IMR-90 (cell line): ENCODE measurements around the gene NIPSNAP3A. TPM values are rescaled to one million over a fixed set of nuclear protein-coding genes. Genes with fewer than 3 reads are reported as not detected.

ENCODE experiments used
- ATAC-seq: fragments of 200-7000 bp; cut with Tn5 transposase; 2 replicates; pipeline ENCODE4 v1.9.1; 2020; ENCODE audit warnings: low read depth, mild to moderate bottlenecking, moderate library complexity
- BruUV-seq: library from RNA; stranded (reverse); fragments of 400-500 nt; replicated peaks from 2 replicates; lab custom pipeline; 2021; lab: Mats Ljungman, UMichigan
- CTCF ChIA-PET: fragments of 300-600 bp; formaldehyde crosslinking; extraction: SDS; loops from one replicate; lab custom pipeline; 2021; ENCODE audit warnings: antibody characterized with exemption; lab: Yijun Ruan, JAX
- POLR2A ChIA-PET: fragments of 300-600 bp; sonication (Branson Sonifier 250); formaldehyde crosslinking; loops from one replicate; lab custom pipeline; 2022; ENCODE audit warnings: antibody characterized with exemption; ENCODE audit not compliant: unreplicated experiment; lab: Charles Lee
- DNase-seq: peaks from one replicate; pipeline ENCODE4 v3.0.0; 2013
- H2AFZ ChIP-seq: replicated peaks from 2 replicates; pipeline ENCODE3; 2013; ENCODE audit warnings: low read length, mild to moderate bottlenecking; ENCODE audit not compliant: poor library complexity
- H2AK5ac ChIP-seq: 2 replicates; pipeline ENCODE4 v1.6.1; 2013; ENCODE audit warnings: low read depth, low read length, inconsistent platforms
- H2AK9ac ChIP-seq: replicated peaks from 2 replicates; pipeline ENCODE3; 2013; ENCODE audit warnings: mild to moderate bottlenecking, low read depth, low read length, moderate library complexity; ENCODE audit not compliant: poor library complexity
- H2BK120ac ChIP-seq: 2 replicates; pipeline ENCODE4 v1.6.1; 2013; ENCODE audit warnings: low read depth, low read length, inconsistent platforms
- H2BK15ac ChIP-seq: 3 replicates; pipeline ENCODE4 v1.6.1; 2013; ENCODE audit warnings: low read depth, low read length, inconsistent platforms
- H2BK20ac ChIP-seq: 2 replicates; pipeline ENCODE4 v1.6.1; 2013; ENCODE audit warnings: low read depth, mild to moderate bottlenecking, inconsistent platforms, low read length, moderate library complexity
- H2BK5ac ChIP-seq: 2 replicates; pipeline ENCODE4 v1.6.1; 2013; ENCODE audit warnings: mild to moderate bottlenecking, low read depth, low read length, inconsistent platforms; ENCODE audit not compliant: poor library complexity, severe bottlenecking
- H3K14ac ChIP-seq: replicated peaks from 2 replicates; pipeline ENCODE4 v1.6.1; 2013; ENCODE audit warnings: low read depth, low read length, inconsistent platforms
- H3K18ac ChIP-seq: 2 replicates; pipeline ENCODE4 v1.6.1; 2013; ENCODE audit warnings: low read depth, low read length, control low read depth
- H3K23ac ChIP-seq: 2 replicates; pipeline ENCODE4 v1.6.1; 2013; ENCODE audit warnings: low read depth, low read length, inconsistent platforms
- H3K27ac ChIP-seq: 2 replicates; pipeline ENCODE4 v1.5.1; 2013; ENCODE audit warnings: mild to moderate bottlenecking, control low read depth, low read length; ENCODE audit not compliant: insufficient read depth
- H3K27me3 ChIP-seq: 2 replicates; pipeline ENCODE4 v1.6.1; 2013; ENCODE audit warnings: low read length; ENCODE audit not compliant: control insufficient read depth, insufficient read depth
- H3K36me3 ChIP-seq: 2 replicates; pipeline ENCODE4 v1.6.1; 2013; ENCODE audit warnings: low read length, mixed read lengths; ENCODE audit not compliant: control insufficient read depth, insufficient read depth
- H3K4ac ChIP-seq: 2 replicates; pipeline ENCODE4 v1.6.1; 2013; ENCODE audit warnings: low read depth, low read length, inconsistent platforms
- H3K4me1 ChIP-seq: 2 replicates; pipeline ENCODE4 v1.6.1; 2013; ENCODE audit warnings: low read length, mixed read lengths; ENCODE audit not compliant: control insufficient read depth, insufficient read depth
- H3K4me2 ChIP-seq: 2 replicates; pipeline ENCODE4 v1.6.1; 2013; ENCODE audit warnings: low read depth, mild to moderate bottlenecking, control low read depth, low read length, moderate library complexity
- H3K4me3 ChIP-seq: 2 replicates; pipeline ENCODE4 v1.5.1; 2013; ENCODE audit warnings: low read depth, mild to moderate bottlenecking, control low read depth, low read length, moderate library complexity; ENCODE audit not compliant: insufficient read depth
- H3K56ac ChIP-seq: 2 replicates; pipeline ENCODE4 v1.6.1; 2013; ENCODE audit warnings: low read length, inconsistent platforms; ENCODE audit not compliant: insufficient read depth; ENCODE audit errors: extremely low read depth
- H3K79me1 ChIP-seq, 2 experiments: 2 replicates each; pipeline ENCODE4 v1.6.1; 2013; ENCODE audit warnings: low read length in 2 of 2, inconsistent platforms in 1 of 2, low read depth in 1 of 2
- H3K9ac ChIP-seq: 2 replicates; pipeline ENCODE4 v1.6.1; 2013; ENCODE audit warnings: low read depth, low read length, control low read depth
- H3K9me1 ChIP-seq: 2 replicates; pipeline ENCODE4 v1.6.1; 2013; ENCODE audit warnings: low read length, inconsistent platforms; ENCODE audit not compliant: insufficient read depth
- H3K9me3 ChIP-seq: 2 replicates; pipeline ENCODE4 v1.6.1; 2013; ENCODE audit warnings: low read length; ENCODE audit not compliant: control insufficient read depth, insufficient read depth
- H4K20me1 ChIP-seq: 2 replicates; pipeline ENCODE4 v1.6.1; 2013; ENCODE audit warnings: low read length, inconsistent platforms; ENCODE audit not compliant: insufficient read depth
- H4K5ac ChIP-seq: 2 replicates; pipeline ENCODE4 v1.6.1; 2013; ENCODE audit warnings: mild to moderate bottlenecking, low read depth, low read length, control low read depth
- H4K8ac ChIP-seq, 2 experiments: 2 replicates each; pipeline ENCODE4 v1.6.1; 2013; ENCODE audit warnings: low read depth in 2 of 2, low read length in 2 of 2, control low read depth in 1 of 2, inconsistent platforms in 1 of 2
- H4K91ac ChIP-seq: 2 replicates; pipeline ENCODE4 v1.6.1; 2013; ENCODE audit warnings: low read depth, low read length, inconsistent platforms; ENCODE audit not compliant: insufficient read depth
- BHLHE40 ChIP-seq: fragments of 150-350 bp; IDR thresholded peaks from 2 replicates; pipeline ENCODE4 v1.6.1; 2016; ENCODE audit warnings: mild to moderate bottlenecking, low read depth, low read length
- CEBPB ChIP-seq: IDR thresholded peaks from 2 replicates; pipeline ENCODE4 v1.6.1; 2012; ENCODE audit warnings: low read depth, low read length, improper control_type of control experiment
- CHD1 ChIP-seq: IDR thresholded peaks from 2 replicates; pipeline ENCODE4 v1.6.1; 2012; ENCODE audit warnings: low read depth, low read length, improper control_type of control experiment
- CTCF ChIP-seq: conservative IDR thresholded peaks from 2 replicates; pipeline ENCODE4 v1.5.1; 2012; ENCODE audit warnings: mild to moderate bottlenecking, low read depth, low read length, improper control_type of control experiment
- FOS ChIP-seq: fragments of 150-350 bp; IDR thresholded peaks from 2 replicates; pipeline ENCODE4 v1.6.1; 2016; ENCODE audit warnings: low read depth, low read length
- MAFK ChIP-seq: IDR thresholded peaks from 2 replicates; pipeline ENCODE4 v1.6.1; 2012; ENCODE audit warnings: low read depth, low read length, improper control_type of control experiment
- MAZ ChIP-seq: IDR thresholded peaks from 2 replicates; pipeline ENCODE4 v1.6.1; 2012; ENCODE audit warnings: low read depth, mild to moderate bottlenecking, low read length, improper control_type of control experiment, moderate library complexity, borderline replicate concordance
- MXI1 ChIP-seq: IDR thresholded peaks from 2 replicates; pipeline ENCODE4 v1.6.1; 2012; ENCODE audit warnings: low read depth, mild to moderate bottlenecking, low read length, moderate library complexity, borderline replicate concordance
- NFE2L2 ChIP-seq: fragments of 150-350 bp; IDR thresholded peaks from 2 replicates; pipeline ENCODE4 v1.6.1; 2016; ENCODE audit warnings: low read depth, mild to moderate bottlenecking, low read length
- POLR2A ChIP-seq: IDR thresholded peaks from 2 replicates; pipeline ENCODE4 v1.6.1; 2012; ENCODE audit warnings: mild to moderate bottlenecking, low read depth, low read length
- RAD21 ChIP-seq: IDR thresholded peaks from 2 replicates; pipeline ENCODE4 v1.6.1; 2012; ENCODE audit warnings: low read length, improper control_type of control experiment
- RCOR1 ChIP-seq: IDR thresholded peaks from 2 replicates; pipeline ENCODE4 v1.6.1; 2012; ENCODE audit warnings: mild to moderate bottlenecking, low read length, improper control_type of control experiment; ENCODE audit not compliant: insufficient replicate concordance
- RFX5 ChIP-seq: IDR thresholded peaks from 2 replicates; pipeline ENCODE4 v1.8.0; 2012; ENCODE audit warnings: low read depth, mild to moderate bottlenecking, low read length, moderate library complexity
- SMC3 ChIP-seq: fragments of 150-350 bp; IDR thresholded peaks from 2 replicates; pipeline ENCODE4 v1.6.1; 2016; ENCODE audit warnings: low read depth, mild to moderate bottlenecking, antibody characterized with exemption, low read length, moderate library complexity
- USF2 ChIP-seq: fragments of 150-350 bp; IDR thresholded peaks from 2 replicates; pipeline ENCODE4 v1.6.1; 2017; ENCODE audit warnings: mild to moderate bottlenecking, antibody characterized with exemption, low read length, low read depth
- WGBS, 2 experiments: methylation state at CpG; one replicate each; pipeline versions ENCODE4 v1.1.5 to v1.1.7; 2013; ENCODE audit warnings: missing lambda C conversion rate in 2 of 2; ENCODE audit not compliant: insufficient read length in 1 of 2; ENCODE audit errors: extremely low coverage in 2 of 2; 5-methylcytosine and 5-hydroxymethylcytosine counted together
- dilution Hi-C: fragments of 300-500 bp; cut with HindIII; formaldehyde crosslinking; loops from one replicate; pipeline ENCODE4 v1.14.3; 2018; ENCODE audit warnings: low sequenced_read_pairs; ENCODE audit not compliant: unreplicated experiment
- in situ Hi-C: fragments of 300-500 bp; cut with MboI; formaldehyde crosslinking; loops from 3 replicates; pipeline ENCODE4 v1.14.3; 2019; ENCODE audit warnings: low sequenced_read_pairs, inconsistent platforms, mixed read lengths
- intact Hi-C: fragments of 100-400 bp; cut with micrococcal nuclease; formaldehyde crosslinking; loops from 2 replicates; pipeline ENCODE4 v1.10.0; 2022
- polyA plus RNA-seq, 3 experiments: library from polyadenylated mRNA; depleted of rRNA; stranded (reverse); fragments of >200 nt; gene quantifications; 2 replicates each; pipeline ENCODE4 v1.2.3, GENCODE V29; 2012; ENCODE audit warnings: low replicate concordance in 1 of 3
- total RNA-seq: library from RNA; depleted of rRNA; stranded (reverse); fragments of >200 nt; gene quantifications from 2 replicates; pipeline ENCODE4 v1.2.3, GENCODE V29; 2012
- TF ChIP-seq, protein P1 (sequence below): fragments of 150-350 bp; IDR thresholded peaks from 2 replicates; pipeline ENCODE4 v1.6.1; 2016; ENCODE audit warnings: low read depth, mild to moderate bottlenecking, low read length, moderate library complexity, borderline replicate concordance

NIPSNAP3A gene
- total and polyA plus RNA-seq, 2 of the 4 experiments (the other 2 are of a cell fraction), result 21.4 to 32.1 TPM

DNA sequence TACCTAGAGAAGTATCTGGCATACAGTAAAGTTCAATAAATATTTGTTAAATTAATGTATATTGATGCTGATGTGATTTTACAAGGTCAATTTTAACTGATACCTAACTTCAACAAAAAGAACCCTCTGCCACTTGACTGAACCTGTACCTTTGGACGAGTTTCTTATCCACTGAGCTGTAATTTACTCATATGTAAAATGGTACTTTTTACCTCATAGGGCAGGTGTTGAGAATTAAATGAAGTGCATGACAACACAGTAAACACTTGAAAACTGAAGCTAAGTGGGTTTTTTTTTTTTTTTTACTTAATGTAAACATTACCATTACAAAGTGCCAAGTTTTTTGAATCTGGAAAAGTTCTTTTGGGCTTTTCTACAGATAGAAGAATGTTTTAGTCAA is 31.9 kb downstream of the NIPSNAP3A start:
- no TSS peak for BruUV-seq
- dilution Hi-C loops (no loop called here), intact Hi-C loops (no loop called here), in situ Hi-C loops (no loop called here)
- no peak overlapping the region for H4K5ac ChIP-seq
- no peak overlapping the region for H3K4me2 ChIP-seq
- no peaks in the 10 kb centered on the region for H3K9me3 ChIP-seq
- no peak overlapping the region for H2BK20ac ChIP-seq
- H3K56ac ChIP-seq, result no peak overlapping the region
- H2AK9ac ChIP-seq, result no peak overlapping the region
- no peak overlapping the region for H3K4ac ChIP-seq
- H2BK15ac ChIP-seq, result no peak overlapping the region
- no peak overlapping the region for H2BK120ac ChIP-seq
- H3K36me3 ChIP-seq, result peaks cover 14% of the 10 kb centered on the region
- no peak overlapping the region for H4K91ac ChIP-seq
- H3K4me1 ChIP-seq, result no peaks in the 10 kb centered on the region
- no peaks in the 10 kb centered on the region for H4K20me1 ChIP-seq
- H2AK5ac ChIP-seq, result no peak overlapping the region
- no peak overlapping the region for H3K23ac ChIP-seq
- no peak overlapping the region for H2BK5ac ChIP-seq
- no peak overlapping the region for H3K27ac ChIP-seq
- no peak overlapping the region for H4K8ac ChIP-seq
- no CpG with 5 or more reads among the region's 1 CpG for WGBS, 2 experiments
- no peak for ATAC-seq
- no peaks in the 10 kb centered on the region for H3K9me1 ChIP-seq
- no peak overlapping the region for H3K18ac ChIP-seq
- H3K9ac ChIP-seq, result no peak overlapping the region
- no peak overlapping the region for H2AFZ ChIP-seq
- no peak for DNase-seq
- H3K4me3 ChIP-seq, result no peak overlapping the region
- CTCF ChIA-PET, result interaction anchor here (0.6 kb wide), 1 partner anchor 15 kb away, joined by 5 read pairs; no protein-coding TSS in a partner anchor
- H3K79me1 ChIP-seq, result no peaks in the 10 kb centered on the region
- no peaks in the 10 kb centered on the region for H3K27me3 ChIP-seq
- POLR2A ChIA-PET, result no interaction called here
- H3K14ac ChIP-seq, result no peak overlapping the region
- TF ChIP-seq BHLHE40 (no peak), FOS (no peak), MAZ (no peak), RAD21 (no peak), MXI1 (no peak), RCOR1 (no peak), MAFK (no peak), CHD1 (no peak), POLR2A (no peak), NFE2L2 (no peak), USF2 (no peak), SMC3 (no peak), CEBPB (no peak), RFX5 (no peak), CTCF (no peak)
- TF ChIP-seq, protein P1, sequence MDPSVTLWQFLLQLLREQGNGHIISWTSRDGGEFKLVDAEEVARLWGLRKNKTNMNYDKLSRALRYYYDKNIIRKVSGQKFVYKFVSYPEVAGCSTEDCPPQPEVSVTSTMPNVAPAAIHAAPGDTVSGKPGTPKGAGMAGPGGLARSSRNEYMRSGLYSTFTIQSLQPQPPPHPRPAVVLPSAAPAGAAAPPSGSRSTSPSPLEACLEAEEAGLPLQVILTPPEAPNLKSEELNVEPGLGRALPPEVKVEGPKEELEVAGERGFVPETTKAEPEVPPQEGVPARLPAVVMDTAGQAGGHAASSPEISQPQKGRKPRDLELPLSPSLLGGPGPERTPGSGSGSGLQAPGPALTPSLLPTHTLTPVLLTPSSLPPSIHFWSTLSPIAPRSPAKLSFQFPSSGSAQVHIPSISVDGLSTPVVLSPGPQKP, result no peak
